ENCODE results near the gene IGF1. TPM values are rescaled to one million over a fixed set of nuclear protein-coding genes. Genes with fewer than 3 reads are reported as not detected.

Gene IGF1
- total and polyA plus RNA-seq, 10 of the 15 experiments (the other 5 are each of a cell fraction or from before 2014, with no cell fraction given), result 2.4 to 9.2 (median 3.5) TPM

DNA sequence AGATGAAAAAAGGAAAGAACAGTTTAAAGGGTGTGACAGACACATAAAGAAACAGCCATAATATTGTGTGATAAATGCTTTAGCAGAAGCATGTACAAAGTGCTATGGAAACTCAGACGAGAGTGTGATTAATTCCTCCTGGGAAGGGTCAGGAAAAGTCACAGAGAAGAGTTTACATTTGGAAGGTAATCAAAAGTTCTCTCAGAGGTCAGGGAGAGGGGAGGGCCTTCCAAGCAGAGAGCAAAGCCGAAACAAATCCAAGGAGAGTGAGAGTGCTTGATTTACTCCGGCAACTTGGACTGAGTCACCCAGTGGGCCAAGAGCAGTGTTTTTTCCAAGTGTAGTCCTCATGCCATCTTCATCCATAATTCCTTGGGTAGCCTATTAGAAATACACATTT, 108.3 kb downstream of the IGF1 start (continued):
- TF ChIP-seq SKIL (IDR thresholded peaks at IDR 0.05; ENCODE audit: low read depth, poor library complexity, severe bottlenecking), result no peak
- TF ChIP-seq CBX5 (IDR thresholded peaks at IDR 0.05; ENCODE audit: low read depth), result no peak
- no peak for TF ChIP-seq FOS (IDR thresholded peaks at IDR 0.05; ENCODE audit: borderline replicate concordance, extremely low read depth, insufficient read length)

GRCh38 chr12:102371165-102371564, 109.2 kb downstream of the IGF1 start:
- SMC1A ChIA-PET (ENCODE audit: uncharacterized antibody, unreplicated experiment), result no interaction called here
- TF ChIP-seq ZNF687 (IDR thresholded peaks at IDR 0.05) (no peak), MEF2B (IDR thresholded peaks at IDR 0.05; ENCODE audit: partially characterized antibody, poor library complexity, severe bottlenecking) (peak; percentile 34)
- WGBS (ENCODE audit: insufficient coverage, insufficient replicate concordance, low lambda C conversion rate, missing lambda C conversion rate), result 3% methylated on average over 2 of the region's 2 CpGs
- H3K36me3 ChIP-seq (ENCODE audit: control insufficient read depth in 2 of 2, insufficient read depth in 2 of 2, low read length in 1 of 2), result no peaks in the 10 kb centered on the region
- CTCF ChIA-PET, result no interaction called here
- H3K27me3 ChIP-seq (replicated peaks in 1 of 2; ENCODE audit: control insufficient read depth in 2 of 2, insufficient read depth in 2 of 2, low read length in 1 of 2), result no peaks in the 10 kb centered on the region
- no peak overlapping the region for H3K9ac ChIP-seq (ENCODE audit: control insufficient read depth, insufficient read depth, low read length)
- no peak overlapping the region for H3K4me2 ChIP-seq (ENCODE audit: control insufficient read depth, insufficient read depth)
- no peak overlapping the region for H3K4me3 ChIP-seq
- POLR2A ChIA-PET, result no interaction called here
- no TSS peak for BruUV-seq (replicated peaks)
- DNase-seq (ENCODE audit: low read depth, low spot score) (no peak), FAIRE-seq (no peak), ATAC-seq (no peak)
- no peak overlapping the region for H3K27ac ChIP-seq (ENCODE audit: control insufficient read depth, insufficient read depth)
- no peaks in the 10 kb centered on the region for H3K79me2 ChIP-seq (ENCODE audit: control insufficient read depth, insufficient read depth, low read length)
- intact Hi-C loops (cut with micrococcal nuclease; ENCODE audit: unreplicated experiment) (no loop called here), in situ Hi-C loops (cut with MboI) (no loop called here)
- H4K20me1 ChIP-seq (ENCODE audit: control insufficient read depth, insufficient read depth), result no peaks in the 10 kb centered on the region
- no peaks in the 10 kb centered on the region for H3K4me1 ChIP-seq (ENCODE audit: control insufficient read depth, insufficient read depth, low read length)
- RAD21 ChIA-PET (ENCODE audit: unreplicated experiment), result no interaction called here
- no peak overlapping the region for H2AFZ ChIP-seq (ENCODE audit: control insufficient read depth, low read depth, low read length)
- peaks cover 5% of the 10 kb centered on the region for H3K9me3 ChIP-seq (replicated peaks; ENCODE audit: control insufficient read depth, insufficient read depth, low read length)
